ENCODE results near the gene ZIC1.

Gene ZIC1

GRCh38 chr3:147397155-147397874 lies 11.8 kb upstream of the ZIC1 start:
- no peak for DNase-seq

- DNase-seq: no peak
Measured at GRCh38 chr3:147397875-147398812, 11.0 kb upstream of the ZIC1 start.

GRCh38 chr3:147398813-147399534 lies 10.2 kb upstream of the ZIC1 start:
- DNase-seq: no peak

- DNase-seq: no peak
Measured at GRCh38 chr3:147400111-147400510, 9.1 kb upstream of the ZIC1 start.

GRCh38 chr3:147400999-147401398 lies 8.2 kb upstream of the ZIC1 start:
- DNase-seq: no peak

- DNase-seq: no peak
Measured at GRCh38 chr3:147401421-147401820, 7.7 kb upstream of the ZIC1 start.

- DNase-seq: no peak
Measured at GRCh38 chr3:147402159-147402558, 7.0 kb upstream of the ZIC1 start.

- no peak for DNase-seq
Measured at GRCh38 chr3:147403511-147403910, 5.7 kb upstream of the ZIC1 start.

- no peak for DNase-seq
Measured at GRCh38 chr3:147404000-147404799, 5.0 kb upstream of the ZIC1 start.

- DNase-seq: no peak
Measured at GRCh38 chr3:147404800-147405230, 4.3 kb upstream of the ZIC1 start.

- no peak for DNase-seq
Measured at GRCh38 chr3:147405231-147406027, 3.7 kb upstream of the ZIC1 start.

- no peak for DNase-seq
Measured at GRCh38 chr3:147406028-147406931, 2.9 kb upstream of the ZIC1 start, which contains the start of gene ZIC4. ZIC4 (minus strand) TSS chr3:147406543; CDS start chr3:147402797, 3,746 bp downstream.

- no peak for DNase-seq
Measured at GRCh38 chr3:147407114-147407497, 2.1 kb upstream of the ZIC1 start.

- no peak for DNase-seq
Measured at GRCh38 chr3:147407498-147408187, 1.5 kb upstream of the ZIC1 start.

GRCh38 chr3:147408188-147409100 lies 721 bp upstream of the ZIC1 start:
- no peak for DNase-seq

GRCh38 chr3:147410116-147410525 lies 956 bp downstream of the ZIC1 start:
- no peak for DNase-seq

GRCh38 chr3:147410526-147411237 lies 1.5 kb downstream of the ZIC1 start:
- DNase-seq: no peak

- no peak for DNase-seq
Measured at GRCh38 chr3:147411238-147411814, 2.2 kb downstream of the ZIC1 start.
